Measurements from ENCODE around the gene FIBCD1.
"Not testable (repeated sequence)": the region's sequence is repeated elsewhere in the genome, so short reads cannot be mapped to it uniquely, and the experiment has no call there.

Gene FIBCD1

GRCh38 chr9:130915096-130915447 is 24.0 kb downstream of the FIBCD1 start:
- DNase-seq (ENCODE audit: low read depth): no peak
- H3K4me3 ChIP-seq (ENCODE audit: low read length): no peak overlapping the region
- no peak for TF ChIP-seq CTCF (conservative IDR thresholded peaks at IDR 0.05; ENCODE audit: low read length)

- no peak overlapping the region for H3K4me3 ChIP-seq (ENCODE audit: low read length)
- DNase-seq (ENCODE audit: low read depth): no peak
- no peak for TF ChIP-seq CTCF (conservative IDR thresholded peaks at IDR 0.05; ENCODE audit: low read length)
Measured at GRCh38 chr9:130914417-130915095, 24.5 kb downstream of the FIBCD1 start.

GRCh38 chr9:130913599-130914416 is 25.2 kb downstream of the FIBCD1 start:
- H3K4me3 ChIP-seq (ENCODE audit: low read length): peak overlapping the region; percentile 16
- no peak for TF ChIP-seq CTCF (conservative IDR thresholded peaks at IDR 0.05; ENCODE audit: low read length)
- DNase-seq (ENCODE audit: low read depth): no peak

GRCh38 chr9:130912932-130913598 is 26.0 kb downstream of the FIBCD1 start:
- TF ChIP-seq CTCF (conservative IDR thresholded peaks at IDR 0.05; ENCODE audit: low read length): no peak
- peak overlapping the region; percentile 16 for H3K4me3 ChIP-seq (ENCODE audit: low read length)
- peak; percentile 76 for DNase-seq (ENCODE audit: low read depth)

- no peak overlapping the region for H3K4me3 ChIP-seq (ENCODE audit: low read length)
- no peak for DNase-seq (ENCODE audit: low read depth)
- no peak for TF ChIP-seq CTCF (conservative IDR thresholded peaks at IDR 0.05; ENCODE audit: low read length)
Measured at GRCh38 chr9:130911254-130912049, 27.6 kb downstream of the FIBCD1 start.

GRCh38 chr9:130910670-130911069 is 28.4 kb downstream of the FIBCD1 start:
- not testable (repeated sequence) for DNase-seq (ENCODE audit: low read depth)

GRCh38 chr9:130910041-130910440 is 29.0 kb downstream of the FIBCD1 start:
- DNase-seq (ENCODE audit: low read depth); H3K4me3 ChIP-seq (ENCODE audit: low read length): not testable (repeated sequence)

More at GRCh38 chr9:130910670-130911069, 28.4 kb downstream of the FIBCD1 start:
- not testable (repeated sequence) for H3K4me3 ChIP-seq (ENCODE audit: low read length)
